GM19463 (cell line): Measurements from ENCODE around the gene PREX1.

Experiments
- ATAC-seq: cut with Tn5 transposase; IDR thresholded peaks from one replicate; pipeline ENCODE4 v1.9.1; 2021; ENCODE audit warnings: mild to moderate bottlenecking, moderate library complexity; ENCODE audit not compliant: unreplicated experiment

PREX1 gene

GRCh38 chr20:48721324-48722001 is 106.3 kb downstream of the PREX1 start:
- no peak for ATAC-seq

GRCh38 chr20:48720256-48720985 is 107.4 kb downstream of the PREX1 start:
- ATAC-seq = no peak

- no peak for ATAC-seq
These were observed 108.1 kb downstream of the PREX1 start for GRCh38 chr20:48719598-48720255.

- ATAC-seq = no peak
These were observed 108.8 kb downstream of the PREX1 start for GRCh38 chr20:48718786-48719578.

- ATAC-seq = no peak
These were observed 110.0 kb downstream of the PREX1 start for GRCh38 chr20:48717680-48718223.

GRCh38 chr20:48717095-48717672 is 110.6 kb downstream of the PREX1 start:
- no peak for ATAC-seq

- no peak for ATAC-seq
These were observed 111.3 kb downstream of the PREX1 start for GRCh38 chr20:48716541-48716940.

- no peak for ATAC-seq
These were observed 111.7 kb downstream of the PREX1 start for GRCh38 chr20:48716086-48716485.

GRCh38 chr20:48714764-48715163 is 113.0 kb downstream of the PREX1 start:
- ATAC-seq = no peak

GRCh38 chr20:48711696-48712464 is 115.9 kb downstream of the PREX1 start:
- peak; percentile 9 for ATAC-seq

GRCh38 chr20:48711044-48711428 is 116.8 kb downstream of the PREX1 start:
- no peak for ATAC-seq

- no peak for ATAC-seq
These were observed 117.3 kb downstream of the PREX1 start for GRCh38 chr20:48710341-48711043.

- no peak for ATAC-seq
These were observed 118.1 kb downstream of the PREX1 start for GRCh38 chr20:48709744-48710143.

GRCh38 chr20:48709058-48709691 is 118.6 kb downstream of the PREX1 start:
- no peak for ATAC-seq

- no peak for ATAC-seq
These were observed 119.2 kb downstream of the PREX1 start for GRCh38 chr20:48708630-48709029.

- no peak for ATAC-seq
These were observed 119.7 kb downstream of the PREX1 start for GRCh38 chr20:48708116-48708515.

GRCh38 chr20:48706710-48707365 is 121.0 kb downstream of the PREX1 start:
- no peak for ATAC-seq

GRCh38 chr20:48706116-48706656 is 121.6 kb downstream of the PREX1 start:
- ATAC-seq = no peak
